ENCODE data around the gene MAPKAPK2. TPM values are rescaled to one million over a fixed set of nuclear protein-coding genes. Genes with fewer than 3 reads are reported as not detected.

The MAPKAPK2 gene
- total RNA-seq, 2 experiments from 2014 or later = 14.5 to 39.9 TPM

DNA sequence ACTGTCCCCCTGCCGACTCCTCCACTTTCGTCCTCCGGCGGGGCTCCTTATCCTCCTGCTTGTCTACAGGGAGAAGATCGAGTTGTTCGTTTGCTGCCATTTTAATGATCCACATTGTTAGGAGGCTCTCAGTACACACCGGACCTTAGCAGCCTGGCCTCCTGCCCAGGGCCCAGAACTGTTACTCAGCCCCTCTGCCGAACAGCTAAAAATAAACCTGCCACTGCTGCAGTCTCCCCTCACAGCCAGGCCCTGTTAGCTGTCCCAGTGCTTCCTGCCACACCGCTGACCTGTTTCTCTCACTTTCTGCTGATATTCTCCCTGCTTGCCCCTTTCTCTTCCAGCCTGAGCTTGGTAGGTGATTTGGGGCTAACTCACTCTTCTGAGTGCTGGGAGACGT, 8.3 kb downstream of the MAPKAPK2 start:
- H3K79me2 ChIP-seq (ENCODE audit: insufficient read depth, low read depth, low read length) = no peaks in the 10 kb centered on the region
- H3K4me3 ChIP-seq (ENCODE audit: low read depth, low read length, poor library complexity, severe bottlenecking) = no peak overlapping the region
- H3K4me2 ChIP-seq (ENCODE audit: low read length) = no peak overlapping the region
- BruUV-seq (replicated peaks) = no TSS peak
- H3K27ac ChIP-seq (ENCODE audit: low read depth, low read length, poor library complexity, severe bottlenecking) = no peak overlapping the region
- no peak for TF ChIP-seq EZH2phosphoT487 (IDR thresholded peaks at IDR 0.05; ENCODE audit: borderline replicate concordance, low read depth, low read length)
- TF ChIP-seq, protein P1, sequence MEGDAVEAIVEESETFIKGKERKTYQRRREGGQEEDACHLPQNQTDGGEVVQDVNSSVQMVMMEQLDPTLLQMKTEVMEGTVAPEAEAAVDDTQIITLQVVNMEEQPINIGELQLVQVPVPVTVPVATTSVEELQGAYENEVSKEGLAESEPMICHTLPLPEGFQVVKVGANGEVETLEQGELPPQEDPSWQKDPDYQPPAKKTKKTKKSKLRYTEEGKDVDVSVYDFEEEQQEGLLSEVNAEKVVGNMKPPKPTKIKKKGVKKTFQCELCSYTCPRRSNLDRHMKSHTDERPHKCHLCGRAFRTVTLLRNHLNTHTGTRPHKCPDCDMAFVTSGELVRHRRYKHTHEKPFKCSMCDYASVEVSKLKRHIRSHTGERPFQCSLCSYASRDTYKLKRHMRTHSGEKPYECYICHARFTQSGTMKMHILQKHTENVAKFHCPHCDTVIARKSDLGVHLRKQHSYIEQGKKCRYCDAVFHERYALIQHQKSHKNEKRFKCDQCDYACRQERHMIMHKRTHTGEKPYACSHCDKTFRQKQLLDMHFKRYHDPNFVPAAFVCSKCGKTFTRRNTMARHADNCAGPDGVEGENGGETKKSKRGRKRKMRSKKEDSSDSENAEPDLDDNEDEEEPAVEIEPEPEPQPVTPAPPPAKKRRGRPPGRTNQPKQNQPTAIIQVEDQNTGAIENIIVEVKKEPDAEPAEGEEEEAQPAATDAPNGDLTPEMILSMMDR (conservative IDR thresholded peaks at IDR 0.05; ENCODE audit: low read length) = no peak
- H3K4me1 ChIP-seq (ENCODE audit: insufficient read depth, low read length, poor library complexity, severe bottlenecking) = no peaks in the 10 kb centered on the region
- no peaks in the 10 kb centered on the region for H3K9me2 ChIP-seq (ENCODE audit: insufficient read depth, low read length)
- no peaks in the 10 kb centered on the region for H3K9me3 ChIP-seq (ENCODE audit: low read length)
- POLR2A ChIA-PET = no interaction called here
- CTCF ChIA-PET (ENCODE audit: unreplicated experiment) = no interaction called here
- no peak for DNase-seq (ENCODE audit: low spot score)
- H3K36me3 ChIP-seq (ENCODE audit: insufficient read depth, low read length) = no peaks in the 10 kb centered on the region
- intact Hi-C loops (cut with micrococcal nuclease; ENCODE audit: unreplicated experiment) = no loop called here
- H2AFZ ChIP-seq (ENCODE audit: low read length) = no peak overlapping the region
- peaks cover 7% of the 10 kb centered on the region; the same call in 1 of the 2 replicates for H4K20me1 ChIP-seq (ENCODE audit: insufficient read depth, low read length)

DNA sequence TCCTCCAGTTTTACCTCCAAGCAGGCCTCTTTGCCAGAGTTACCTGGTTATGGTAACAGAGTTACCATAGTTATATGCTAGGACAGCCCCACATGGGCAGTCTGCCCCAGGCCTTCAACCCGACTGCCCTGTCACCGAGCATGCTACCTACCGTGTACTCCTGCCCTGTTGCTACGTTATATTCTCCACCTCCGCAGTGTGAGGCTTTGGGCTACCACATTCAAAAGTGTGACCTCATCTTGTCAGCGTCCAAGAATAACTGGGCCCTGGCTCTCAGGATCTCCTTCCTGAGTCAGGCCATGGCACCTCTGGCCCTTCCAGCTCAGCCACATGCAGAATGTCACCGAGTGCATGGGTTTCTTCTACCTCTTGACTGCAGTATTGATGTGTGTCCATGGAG, 8.9 kb downstream of the MAPKAPK2 start:
- Histone ChIP-seq H4K20me1 (ENCODE audit: insufficient read depth, low read length) (peaks cover 7% of the 10 kb centered on the region; the same call in 1 of the 2 replicates), H3K79me2 (ENCODE audit: insufficient read depth, low read depth, low read length) (no peaks in the 10 kb centered on the region), H3K9me2 (ENCODE audit: insufficient read depth, low read length) (no peaks in the 10 kb centered on the region), H3K9me3 (ENCODE audit: low read length) (no peaks in the 10 kb centered on the region), H3K4me2 (ENCODE audit: low read length) (no peak overlapping the region), H3K4me1 (ENCODE audit: insufficient read depth, low read length, poor library complexity, severe bottlenecking) (no peaks in the 10 kb centered on the region), H3K4me3 (ENCODE audit: low read depth, low read length, poor library complexity, severe bottlenecking) (no peak overlapping the region), H2AFZ (ENCODE audit: low read length) (no peak overlapping the region), H3K36me3 (ENCODE audit: insufficient read depth, low read length) (no peaks in the 10 kb centered on the region), H3K27ac (ENCODE audit: low read depth, low read length, poor library complexity, severe bottlenecking) (no peak overlapping the region)
- POLR2A ChIA-PET = no interaction called here
- no TSS peak for BruUV-seq (replicated peaks)
- no peak for TF ChIP-seq EZH2phosphoT487 (IDR thresholded peaks at IDR 0.05; ENCODE audit: borderline replicate concordance, low read depth, low read length)
- TF ChIP-seq, protein P1 (conservative IDR thresholded peaks at IDR 0.05; ENCODE audit: low read length) = no peak
- intact Hi-C loops (cut with micrococcal nuclease; ENCODE audit: unreplicated experiment) = no loop called here
- DNase-seq (ENCODE audit: low spot score) = no peak
- CTCF ChIA-PET (ENCODE audit: unreplicated experiment) = no interaction called here

DNA sequence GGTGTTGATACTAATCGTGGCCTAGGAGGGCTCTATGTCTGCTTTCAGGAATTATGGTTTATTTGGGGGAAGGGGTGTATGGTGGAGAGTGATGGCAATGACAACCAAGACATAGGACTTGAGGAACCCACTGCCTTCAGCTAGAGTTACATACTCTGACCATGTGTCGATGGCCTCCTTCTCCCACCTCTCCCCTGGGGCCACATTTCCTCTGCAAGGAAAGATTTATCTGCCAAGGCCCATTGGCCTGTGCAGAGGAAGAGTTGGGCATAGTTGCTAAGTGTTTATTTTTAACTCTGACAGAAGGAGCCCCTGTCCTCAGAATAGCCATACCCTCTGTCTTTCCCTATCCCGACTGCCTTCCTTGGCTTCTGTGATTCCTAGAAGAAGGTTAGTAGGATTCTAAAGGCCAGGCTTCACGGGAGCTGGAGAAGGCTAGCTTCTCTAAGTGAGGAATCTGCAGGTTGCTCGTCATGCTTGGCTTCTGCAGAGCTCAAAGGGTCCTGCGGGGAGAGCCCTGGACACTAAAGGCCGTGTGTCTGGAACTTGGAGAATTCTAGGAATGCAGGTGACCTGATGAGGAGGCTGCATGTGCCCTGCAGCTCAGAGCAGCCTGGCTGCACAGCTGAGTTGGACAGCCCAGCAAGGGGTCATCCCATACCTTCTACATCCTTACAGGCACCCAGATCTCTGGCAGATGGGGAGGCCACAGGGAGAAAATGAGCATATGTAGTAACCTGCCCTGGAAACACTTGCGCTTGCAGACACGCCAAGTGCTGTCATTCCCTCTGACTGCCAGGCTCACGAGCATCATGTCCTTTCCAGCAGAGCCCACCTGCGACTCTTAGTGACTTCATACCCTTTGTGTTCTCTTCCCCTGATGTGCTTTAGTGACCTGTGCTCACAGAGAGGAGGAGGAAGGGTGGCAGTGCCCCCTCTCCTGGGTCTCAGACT, 9.7 kb downstream of the MAPKAPK2 start:
- H3K4me1 ChIP-seq (ENCODE audit: insufficient read depth, low read length, poor library complexity, severe bottlenecking) = no peaks in the 10 kb centered on the region
- no peaks in the 10 kb centered on the region for H3K79me2 ChIP-seq (ENCODE audit: insufficient read depth, low read depth, low read length)
- no TSS peak for BruUV-seq (replicated peaks)
- ChIA-PET CTCF (ENCODE audit: unreplicated experiment) (no interaction called here), POLR2A (interaction anchor here (0.6 to 0.9 kb wide), 2 partner anchors 20 to 31 kb away, joined by 3 to 4 read pairs; no protein-coding TSS in a partner anchor)
- H3K4me3 ChIP-seq (ENCODE audit: low read depth, low read length, poor library complexity, severe bottlenecking) = no peak overlapping the region
- no peak overlapping the region for H3K27ac ChIP-seq (ENCODE audit: low read depth, low read length, poor library complexity, severe bottlenecking)
- no peak overlapping the region for H2AFZ ChIP-seq (ENCODE audit: low read length)
- no peaks in the 10 kb centered on the region for H3K9me3 ChIP-seq (ENCODE audit: low read length)
- intact Hi-C loops (cut with micrococcal nuclease; ENCODE audit: unreplicated experiment) = no loop called here
- TF ChIP-seq, protein P1 (conservative IDR thresholded peaks at IDR 0.05; ENCODE audit: low read length) = no peak
- TF ChIP-seq EZH2phosphoT487 (IDR thresholded peaks at IDR 0.05; ENCODE audit: borderline replicate concordance, low read depth, low read length) = no peak
- no peak overlapping the region for H3K4me2 ChIP-seq (ENCODE audit: low read length)
- no peaks in the 10 kb centered on the region for H3K9me2 ChIP-seq (ENCODE audit: insufficient read depth, low read length)
- H4K20me1 ChIP-seq (ENCODE audit: insufficient read depth, low read length) = peaks cover 7% of the 10 kb centered on the region; the same call in 1 of the 2 replicates
- H3K36me3 ChIP-seq (ENCODE audit: insufficient read depth, low read length) = no peaks in the 10 kb centered on the region
- DNase-seq (ENCODE audit: low spot score) = no peak

Data from OCI-LY7 (cell line).